Spleen (tissue), 11 donors: Measurements from ENCODE around the gene KCNJ12. TPM values are rescaled to one million over a fixed set of nuclear protein-coding genes. Genes with fewer than 3 reads are reported as not detected.

Source experiments
- DNase-seq: peaks from one replicate; pipeline ENCODE4 v3.0.0-alpha.2; 2020
- H3K27ac ChIP-seq, 8 donors: fragments of 200-600 bp; sonication (generic) in 7 of 8; 1 replicate in 4 of 8; 2 replicates in 4 of 8; pipeline versions ENCODE4 v1.5.0 to v1.8.0; 2016 to 2021; ENCODE audit warnings: inconsistent platforms in 4 of 8, mild to moderate bottlenecking in 4 of 8, moderate library complexity in 1 of 8
- H3K27me3 ChIP-seq, 7 donors: fragments of 200-600 bp; sonication (generic) in 6 of 7; replicated peaks in 1 of 7; 1 replicate in 4 of 7; 2 replicates in 3 of 7; pipeline versions ENCODE4 v1.5.0 to v1.8.0; 2016 to 2021; ENCODE audit warnings: inconsistent platforms in 3 of 7, mild to moderate bottlenecking in 1 of 7
- H3K36me3 ChIP-seq, 6 donors: fragments of 200-600 bp; sonication (generic) in 5 of 6; 1 replicate in 4 of 6; 2 replicates in 2 of 6; pipeline versions ENCODE4 v1.5.0 to v1.8.0; 2016 to 2021; ENCODE audit warnings: inconsistent platforms in 2 of 6
- H3K4me1 ChIP-seq, 6 donors: fragments of 200-600 bp; sonication (generic) in 5 of 6; 1 replicate in 3 of 6; 2 replicates in 3 of 6; pipeline versions ENCODE4 v1.5.0 to v1.8.0; 2016 to 2021; ENCODE audit warnings: inconsistent platforms in 3 of 6
- H3K4me3 ChIP-seq, 8 donors: fragments of 200-600 bp; sonication (generic) in 7 of 8; 1 replicate in 4 of 8; 2 replicates in 4 of 8; pipeline versions ENCODE4 v1.5.0 to v1.8.0; 2016 to 2021; ENCODE audit warnings: inconsistent platforms in 4 of 8, mild to moderate bottlenecking in 4 of 8, moderate library complexity in 2 of 8
- H3K9me3 ChIP-seq, 8 donors: fragments of 200-600 bp; sonication (generic) in 7 of 8; 1 replicate in 4 of 8; 2 replicates in 4 of 8; pipeline versions ENCODE4 v1.5.0 to v1.8.0; 2016 to 2021; ENCODE audit warnings: inconsistent platforms in 4 of 8
- POLR2A ChIP-seq, 3 donors: fragments of 450-650 bp; IDR thresholded peaks; one replicate each; pipeline ENCODE4 v1.5.1; 2017; ENCODE audit warnings: antibody characterized with exemption in 3 of 3, mild to moderate bottlenecking in 1 of 3
- POLR2AphosphoS5 ChIP-seq, 3 donors: sonication (generic); formaldehyde crosslinking; IDR thresholded peaks; one replicate each; pipeline ENCODE4 v1.5.1; 2017; ENCODE audit warnings: antibody characterized with exemption in 3 of 3
- WGBS, 5 donors: extraction: QIAGEN DNeasy Blood & Tissue Kit in 3 of 5; methylation state at CpG; one replicate each; pipeline versions ENCODE4 v1.1.5 to v1.1.7; 2013 to 2018; 5-methylcytosine and 5-hydroxymethylcytosine counted together
- intact Hi-C: fragments of 100-400 bp; cut with DNase I; formaldehyde crosslinking; loops from one replicate; pipeline ENCODE4 v1.15.0; 2023; ENCODE audit warnings: low total_unique reads
- polyA plus RNA-seq, 3 donors: library from polyadenylated mRNA; stranded (reverse); fragments of 200-250 nt; gene quantifications; one replicate each; pipeline ENCODE4 v1.2.1, GENCODE V29; 2013
- total RNA-seq, 7 donors: library from RNA; depleted of rRNA in 3 of 7; stranded (reverse); fragments of >200 nt in 3 of 7; fragmentation: NEBNext Ultra II Directional in 4 of 7; extraction: Animal tissue kit (Norgen Biotek cat#: 25700) in 4 of 7; gene quantifications; one replicate each; pipeline versions ENCODE4 v1.1.0 to v1.2.1, GENCODE V29; 2016 to 2021
- TF ChIP-seq, protein P1 (sequence below), 11 experiments: fragments of 200-600 bp in 7 of 11; fragments of 450-650 bp in 4 of 11; sonication (generic) in 4 of 11; IDR thresholded peaks in 8 of 11; conservative IDR thresholded peaks in 3 of 11; 1 replicate in 7 of 11; 2 replicates in 4 of 11; pipeline versions ENCODE4 v1.4.0 to v1.8.0; 2016 to 2021; ENCODE audit warnings: antibody characterized with exemption in 11 of 11, inconsistent platforms in 4 of 11, mild to moderate bottlenecking in 1 of 11
- donor health status: healthy with polysubstance abuse.
- donor health status: DM: no; HTN: no; CAD: no; lungs with moderate emphysema.
- donor health status: DM: no; HTN: no; CAD: no.
- donor health status: Bipolar disorder and iron deficiency.
- donor health status: healthy.
- donor health status: DM: no; HTN: no; CAD: no.
- donor health status: DM: yes; HTN: yes; CAD: no.

KCNJ12 gene
- total and polyA plus RNA-seq, 10 donors: 0.11 to 4.8 (median 2.2) TPM

- Histone ChIP-seq H3K4me3 (no peak overlapping the region), H3K36me3 (no peaks in the 10 kb centered on the region), H3K9me3 (no peaks in the 10 kb centered on the region), H3K4me1 (peaks cover 0 to 11% (median 2%) of the 10 kb centered on the region in 6 donors), H3K27ac (no peak overlapping the region), H3K27me3 (no peaks in the 10 kb centered on the region)
- TF ChIP-seq POLR2A (IDR thresholded peaks at IDR 0.05) (no peak), POLR2AphosphoS5 (IDR thresholded peaks at IDR 0.05) (no peak)
- TF ChIP-seq, protein P1, sequence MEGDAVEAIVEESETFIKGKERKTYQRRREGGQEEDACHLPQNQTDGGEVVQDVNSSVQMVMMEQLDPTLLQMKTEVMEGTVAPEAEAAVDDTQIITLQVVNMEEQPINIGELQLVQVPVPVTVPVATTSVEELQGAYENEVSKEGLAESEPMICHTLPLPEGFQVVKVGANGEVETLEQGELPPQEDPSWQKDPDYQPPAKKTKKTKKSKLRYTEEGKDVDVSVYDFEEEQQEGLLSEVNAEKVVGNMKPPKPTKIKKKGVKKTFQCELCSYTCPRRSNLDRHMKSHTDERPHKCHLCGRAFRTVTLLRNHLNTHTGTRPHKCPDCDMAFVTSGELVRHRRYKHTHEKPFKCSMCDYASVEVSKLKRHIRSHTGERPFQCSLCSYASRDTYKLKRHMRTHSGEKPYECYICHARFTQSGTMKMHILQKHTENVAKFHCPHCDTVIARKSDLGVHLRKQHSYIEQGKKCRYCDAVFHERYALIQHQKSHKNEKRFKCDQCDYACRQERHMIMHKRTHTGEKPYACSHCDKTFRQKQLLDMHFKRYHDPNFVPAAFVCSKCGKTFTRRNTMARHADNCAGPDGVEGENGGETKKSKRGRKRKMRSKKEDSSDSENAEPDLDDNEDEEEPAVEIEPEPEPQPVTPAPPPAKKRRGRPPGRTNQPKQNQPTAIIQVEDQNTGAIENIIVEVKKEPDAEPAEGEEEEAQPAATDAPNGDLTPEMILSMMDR (IDR thresholded peaks at IDR 0.05 in 8 of 11, conservative IDR thresholded peaks at IDR 0.05 in 3 of 11): no peak
- 66 to 85% (median 76%) methylated on average over 9 to 10 of the region's 10 CpGs for WGBS, 5 donors
- intact Hi-C loops: no loop called here
- no peak for DNase-seq
Observed at GRCh38 chr17:21357696-21358656, 18.2 kb upstream of the KCNJ12 start.

DNA sequence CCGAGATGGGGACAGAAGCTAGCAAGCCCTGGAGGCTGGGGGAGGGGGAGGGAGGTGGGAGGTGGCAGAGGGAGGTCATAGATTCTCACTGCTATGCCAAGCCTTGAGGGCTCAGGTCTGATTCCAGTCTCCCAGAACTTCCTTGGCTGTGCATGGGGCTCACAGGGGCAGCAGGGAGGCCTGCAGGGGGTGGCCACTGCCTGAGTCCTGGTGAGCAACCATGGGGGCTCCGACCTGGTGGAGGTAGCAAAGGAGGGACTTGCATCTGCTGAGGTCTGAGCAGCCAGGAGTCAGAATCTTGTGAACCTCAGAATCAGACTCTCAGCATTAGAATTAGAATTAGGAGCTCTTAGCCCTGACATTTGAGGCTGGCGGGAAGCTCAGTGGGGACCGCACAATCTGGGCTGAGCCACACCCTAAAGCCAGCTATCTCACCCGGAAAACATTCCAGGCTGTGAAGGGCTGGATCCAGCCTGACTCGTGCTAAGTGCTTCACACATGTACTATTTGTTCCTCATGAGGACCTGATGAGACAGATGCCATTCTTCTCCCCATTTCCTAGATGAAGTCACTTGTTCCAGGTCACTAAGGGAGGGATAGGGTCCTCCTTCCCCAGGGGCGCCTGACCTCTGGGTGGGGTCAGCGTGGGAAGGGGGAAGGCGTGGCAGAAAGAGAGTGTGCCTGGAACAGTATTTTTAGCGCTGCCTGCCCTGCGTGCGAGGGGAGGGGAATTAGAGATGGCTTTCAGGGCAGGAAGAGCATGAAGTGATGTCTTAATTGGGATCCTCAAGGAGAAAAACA, 17.3 kb upstream of the KCNJ12 start:
- no peak overlapping the region for H3K4me3 ChIP-seq
- H3K4me1 ChIP-seq: peaks cover 0 to 8% (median 2%) of the 10 kb centered on the region in 6 donors
- TF ChIP-seq, protein P1 (IDR thresholded peaks at IDR 0.05 in 8 of 11, conservative IDR thresholded peaks at IDR 0.05 in 3 of 11): no peak
- TF ChIP-seq POLR2A (IDR thresholded peaks at IDR 0.05): no peak
- TF ChIP-seq POLR2AphosphoS5 (IDR thresholded peaks at IDR 0.05): no peak
- intact Hi-C loops: no loop called here
- no peaks in the 10 kb centered on the region for H3K27me3 ChIP-seq
- 63 to 78% (median 76%) methylated on average over 12 of the region's 12 CpGs for WGBS, 5 donors
- H3K9me3 ChIP-seq: no peaks in the 10 kb centered on the region
- DNase-seq: no peak
- no peak overlapping the region for H3K27ac ChIP-seq
- H3K36me3 ChIP-seq: no peaks in the 10 kb centered on the region

DNA sequence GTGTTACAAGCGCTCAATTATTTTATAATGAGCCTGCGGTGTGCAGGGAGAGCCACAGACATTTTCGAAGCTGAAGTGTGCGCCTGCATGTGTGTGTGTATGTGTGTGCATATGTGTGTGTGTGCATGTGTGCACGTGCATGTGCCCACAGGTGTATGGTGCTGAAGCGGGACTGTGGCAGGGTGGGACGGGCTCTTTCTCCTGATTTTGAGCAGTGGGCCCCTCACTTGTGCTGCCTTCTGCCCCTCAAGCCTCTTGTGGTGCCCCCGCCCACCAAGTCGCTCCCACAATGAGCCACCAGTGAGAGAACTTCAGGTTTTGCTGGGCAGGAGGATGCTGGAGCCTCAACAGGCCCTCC, 16.7 kb upstream of the KCNJ12 start:
- Histone ChIP-seq H3K4me1 (peaks cover 0 to 8% (median 2%) of the 10 kb centered on the region in 6 donors), H3K4me3 (no peak overlapping the region), H3K36me3 (no peaks in the 10 kb centered on the region), H3K27me3 (no peaks in the 10 kb centered on the region), H3K9me3 (no peaks in the 10 kb centered on the region), H3K27ac (no peak overlapping the region)
- TF ChIP-seq POLR2AphosphoS5 (IDR thresholded peaks at IDR 0.05) (no peak), POLR2A (IDR thresholded peaks at IDR 0.05) (no peak)
- TF ChIP-seq, protein P1 (IDR thresholded peaks at IDR 0.05 in 8 of 11, conservative IDR thresholded peaks at IDR 0.05 in 3 of 11): no peak
- DNase-seq: no peak
- intact Hi-C loops: no loop called here
- WGBS, 5 donors: 76 to 93% (median 86%) methylated on average over 8 to 9 of the region's 9 CpGs

DNA sequence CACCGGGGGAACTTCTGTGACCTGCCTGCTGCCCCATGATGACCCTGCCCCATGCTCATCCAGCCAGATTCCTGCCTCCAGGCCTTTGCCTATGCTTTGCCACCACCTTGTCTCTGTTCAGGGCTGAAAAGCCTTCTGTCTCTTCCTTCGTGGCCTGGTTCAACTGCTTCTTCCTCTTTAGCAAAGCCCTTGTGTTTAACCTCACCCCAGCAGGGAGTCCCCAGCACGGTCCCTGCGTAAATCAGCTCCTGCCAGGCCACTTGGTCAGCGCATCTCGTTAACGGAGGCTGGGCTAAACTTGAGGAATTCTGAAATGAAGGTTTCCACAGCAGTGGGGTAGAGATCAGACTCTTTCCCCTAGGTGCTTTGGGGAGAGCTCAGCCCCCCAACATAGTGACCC, 16.1 kb upstream of the KCNJ12 start:
- Histone ChIP-seq H3K9me3 (no peaks in the 10 kb centered on the region), H3K27ac (no peak overlapping the region), H3K36me3 (no peaks in the 10 kb centered on the region), H3K4me1 (peaks cover 0 to 8% (median 2%) of the 10 kb centered on the region in 6 donors), H3K27me3 (no peaks in the 10 kb centered on the region), H3K4me3 (no peak overlapping the region)
- DNase-seq: no peak
- TF ChIP-seq, protein P1 (IDR thresholded peaks at IDR 0.05 in 8 of 11, conservative IDR thresholded peaks at IDR 0.05 in 3 of 11): no peak
- TF ChIP-seq POLR2AphosphoS5 (IDR thresholded peaks at IDR 0.05) (no peak), POLR2A (IDR thresholded peaks at IDR 0.05) (no peak)
- intact Hi-C loops: no loop called here
- 40 to 56% (median 48%) methylated on average over 7 of the region's 7 CpGs for WGBS, 5 donors
